GM18907 (cell line): ENCODE data around the gene AQP5.

Source experiments
- ATAC-seq: cut with Tn5 transposase; IDR thresholded peaks from one replicate; pipeline ENCODE4 v1.9.1; 2021; ENCODE audit warnings: mild to moderate bottlenecking, moderate library complexity; ENCODE audit not compliant: unreplicated experiment

Gene AQP5

DNA sequence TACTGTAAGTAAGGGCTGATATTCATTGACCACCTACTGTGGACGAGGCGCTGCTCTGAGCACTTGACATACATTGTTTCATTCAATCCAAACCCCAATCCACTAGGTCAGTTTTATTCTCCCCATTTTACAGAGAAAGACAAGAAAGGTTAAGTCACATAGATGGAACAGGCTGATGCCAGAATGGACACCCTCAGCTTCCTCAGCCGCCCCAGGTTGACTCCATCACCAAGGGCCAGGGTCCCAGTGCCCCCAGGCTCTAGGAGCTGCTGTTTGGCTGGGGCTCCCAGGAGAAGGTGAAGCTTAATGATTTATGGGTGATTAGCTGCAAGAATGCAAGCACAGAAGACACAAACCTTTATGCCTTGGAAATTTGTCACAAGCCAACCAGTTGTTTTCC lies 11.8 kb upstream of the AQP5 start:
- no peak for ATAC-seq

DNA sequence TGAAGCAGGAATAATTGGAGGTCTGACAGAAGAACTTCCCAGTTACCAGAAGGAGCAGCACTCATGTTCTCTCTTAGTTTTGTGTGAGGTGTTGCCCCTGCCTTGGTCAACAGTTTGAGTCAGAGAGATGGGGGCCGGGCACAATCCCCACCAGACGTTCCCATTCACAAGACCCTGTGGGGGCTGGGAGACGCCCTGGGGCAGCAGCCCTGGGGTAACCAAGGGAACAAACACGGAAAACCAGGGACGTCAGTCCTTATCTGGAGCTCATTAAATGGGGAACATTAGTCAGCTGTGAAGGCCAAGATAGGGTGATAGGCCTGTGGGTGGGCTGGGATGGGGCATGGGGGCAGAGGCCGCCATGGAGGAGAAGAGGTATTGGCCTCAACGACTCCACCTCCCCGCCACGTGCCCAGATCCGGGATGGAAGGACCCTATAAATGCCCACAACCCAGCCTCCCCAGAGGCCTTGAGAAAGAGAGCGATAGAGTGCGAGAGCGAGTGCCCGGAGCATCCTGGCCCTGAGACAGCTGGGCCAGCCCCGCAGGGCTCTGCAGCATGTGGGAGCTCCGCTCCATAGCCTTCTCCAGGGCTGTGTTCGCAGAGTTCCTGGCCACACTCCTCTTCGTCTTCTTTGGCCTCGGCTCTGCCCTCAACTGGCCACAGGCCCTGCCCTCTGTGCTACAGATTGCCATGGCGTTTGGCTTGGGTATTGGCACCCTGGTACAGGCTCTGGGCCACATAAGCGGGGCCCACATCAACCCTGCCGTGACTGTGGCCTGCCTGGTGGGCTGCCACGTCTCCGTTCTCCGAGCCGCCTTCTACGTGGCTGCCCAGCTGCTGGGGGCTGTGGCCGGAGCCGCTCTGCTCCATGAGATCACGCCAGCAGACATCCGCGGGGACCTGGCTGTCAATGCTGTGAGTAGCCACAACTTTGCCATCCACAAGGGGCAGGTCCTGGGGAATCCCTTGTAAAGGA lies 11.1 kb upstream of the AQP5 start, which contains the start of gene AQP2:
Gene AQP2, plus strand, starts transcription at position 465 of the 979 bp plus-strand sequence. Its CDS starts 94 bp downstream, at position 559.
- no peak for ATAC-seq

- no peak for ATAC-seq
Observed at GRCh38 chr12:49951411-49952240, 10.0 kb upstream of the AQP5 start.

- no peak for ATAC-seq
Observed at GRCh38 chr12:49952391-49953055, 9.1 kb upstream of the AQP5 start.

- no peak for ATAC-seq
Observed at GRCh38 chr12:49953151-49953550, 8.5 kb upstream of the AQP5 start.

DNA sequence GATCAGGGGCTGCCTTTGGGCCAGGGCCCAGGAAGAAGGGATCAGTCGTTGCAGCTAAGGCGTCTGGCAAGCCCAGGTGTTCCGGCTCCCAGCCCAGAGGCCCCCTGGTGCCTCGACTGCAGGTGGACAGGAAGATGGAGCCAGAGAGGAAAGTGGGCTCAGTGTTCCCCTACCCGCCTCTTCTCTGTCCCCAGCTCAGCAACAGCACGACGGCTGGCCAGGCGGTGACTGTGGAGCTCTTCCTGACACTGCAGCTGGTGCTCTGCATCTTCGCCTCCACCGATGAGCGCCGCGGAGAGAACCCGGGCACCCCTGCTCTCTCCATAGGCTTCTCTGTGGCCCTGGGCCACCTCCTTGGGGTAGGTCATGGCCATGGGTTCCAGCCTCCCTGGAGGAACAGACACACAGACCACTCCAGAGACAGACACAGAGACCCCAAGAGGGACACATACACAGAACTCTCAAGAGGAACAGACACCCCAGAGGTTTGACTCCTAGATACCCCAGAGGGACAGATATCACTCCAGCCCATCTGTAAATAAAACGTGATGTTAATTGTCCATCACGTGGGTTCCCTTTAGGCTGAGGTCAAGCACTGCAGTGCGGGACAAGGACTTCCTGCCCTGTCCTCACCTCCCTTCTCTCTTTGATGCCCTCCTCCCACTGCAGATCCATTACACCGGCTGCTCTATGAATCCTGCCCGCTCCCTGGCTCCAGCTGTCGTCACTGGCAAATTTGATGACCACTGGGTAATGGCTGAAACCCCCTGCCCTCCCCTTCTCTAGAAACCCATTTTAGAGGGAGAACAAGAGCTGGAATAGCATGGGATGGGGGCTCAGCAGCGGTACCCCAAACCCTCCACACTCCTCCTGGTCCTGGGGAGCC lies 7.5 kb upstream of the AQP5 start:
- ATAC-seq = no peak

DNA sequence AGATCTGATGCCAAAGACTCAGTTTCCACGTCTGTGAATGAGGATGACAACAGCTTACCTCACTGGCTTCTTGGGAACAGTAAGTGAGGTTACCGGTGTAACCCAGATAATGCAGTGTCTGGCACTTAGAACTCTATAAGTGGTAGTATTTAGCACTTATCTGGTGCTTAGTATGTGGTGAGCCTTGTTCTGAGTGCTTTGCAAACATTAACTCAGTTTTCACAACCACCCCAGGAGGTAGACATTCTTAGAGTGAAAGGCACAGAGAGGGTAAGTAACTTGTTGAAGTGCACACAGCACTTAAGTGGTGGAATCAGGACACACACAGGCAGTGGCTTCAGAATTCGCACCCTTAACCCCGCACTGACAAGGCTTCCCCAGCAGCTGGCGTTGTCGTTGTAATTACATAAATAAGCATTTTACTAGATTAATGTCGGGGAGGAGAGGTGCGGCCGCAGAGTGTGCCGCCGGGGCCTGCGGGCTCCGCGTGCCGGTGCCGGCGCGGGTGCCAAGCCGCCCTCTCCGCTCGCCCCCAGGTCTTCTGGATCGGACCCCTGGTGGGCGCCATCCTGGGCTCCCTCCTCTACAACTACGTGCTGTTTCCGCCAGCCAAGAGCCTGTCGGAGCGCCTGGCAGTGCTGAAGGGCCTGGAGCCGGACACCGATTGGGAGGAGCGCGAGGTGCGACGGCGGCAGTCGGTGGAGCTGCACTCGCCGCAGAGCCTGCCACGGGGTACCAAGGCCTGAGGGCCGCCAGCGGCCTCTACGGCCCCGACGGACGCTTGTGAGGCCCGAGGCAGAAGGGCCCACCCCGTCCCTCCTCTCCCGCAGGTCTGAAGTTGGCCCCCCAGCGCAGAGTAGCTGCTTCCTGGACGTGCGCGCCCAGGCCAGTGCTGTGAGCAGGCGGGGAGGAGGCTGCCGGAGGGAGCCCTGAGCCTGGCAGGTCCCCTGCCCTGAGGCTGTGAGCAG lies 6.5 kb upstream of the AQP5 start:
- ATAC-seq = no peak

- ATAC-seq = no peak
Observed at GRCh38 chr12:49955899-49956662, 5.6 kb upstream of the AQP5 start.

GRCh38 chr12:49956663-49957569 lies 4.8 kb upstream of the AQP5 start:
- ATAC-seq = no peak

DNA sequence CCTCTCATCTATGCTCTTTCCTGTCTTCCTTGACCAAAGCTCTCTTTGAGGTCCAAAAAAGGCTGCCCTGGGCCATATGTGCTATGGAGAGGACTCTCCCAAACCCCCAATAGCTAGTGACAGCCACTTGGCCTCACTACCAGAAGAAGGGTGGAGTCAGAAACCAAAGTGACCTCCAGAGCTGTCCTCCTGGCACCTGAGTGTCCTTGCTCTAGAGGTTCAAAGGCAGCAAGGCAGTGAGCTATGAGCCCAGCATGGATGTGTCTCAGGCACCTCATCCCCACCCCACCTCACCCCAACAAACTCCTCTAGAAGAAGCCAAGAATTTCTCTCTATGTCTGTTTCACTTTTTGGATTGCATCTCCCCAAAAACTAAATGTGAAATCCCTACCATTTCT lies 4.1 kb upstream of the AQP5 start:
- no peak for ATAC-seq

DNA sequence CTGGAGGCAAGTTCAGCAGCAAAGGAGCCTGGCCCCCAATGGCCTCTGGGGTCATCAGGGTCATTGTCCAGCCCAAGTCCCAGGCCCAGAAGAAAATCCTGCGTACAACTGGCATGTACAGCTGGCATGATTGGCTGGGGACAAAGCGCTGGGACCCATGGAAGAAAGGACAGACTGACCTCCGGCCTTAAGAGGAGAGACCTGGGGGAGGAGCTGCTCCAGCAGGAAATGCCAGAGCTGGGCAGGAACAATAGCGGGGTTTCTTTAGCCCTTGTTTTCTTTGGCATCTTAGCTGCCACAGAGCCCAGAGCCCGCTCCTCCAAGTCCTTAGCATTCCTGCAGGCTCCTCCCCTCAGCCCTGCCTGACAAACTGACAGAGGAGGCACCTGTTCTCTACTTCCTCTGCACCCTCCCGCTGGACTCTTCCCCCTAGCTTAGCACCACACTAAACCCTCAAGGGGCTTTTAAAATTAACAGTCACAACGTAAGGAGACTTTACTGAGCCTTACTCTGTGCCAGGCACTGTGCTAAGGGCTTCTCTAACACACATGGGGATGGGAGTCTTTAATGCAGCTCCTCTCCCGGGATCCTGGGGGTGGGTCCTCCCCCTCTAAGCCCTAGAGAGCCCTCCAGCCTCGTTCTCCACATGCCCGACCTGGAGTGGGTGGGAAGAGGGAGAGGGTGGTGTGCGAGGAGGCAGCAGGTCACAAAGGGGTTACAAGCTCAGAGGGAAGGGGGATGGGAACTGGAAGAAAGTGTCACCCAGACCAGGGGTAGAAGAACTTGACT lies 1.8 kb upstream of the AQP5 start:
- ATAC-seq = no peak

DNA sequence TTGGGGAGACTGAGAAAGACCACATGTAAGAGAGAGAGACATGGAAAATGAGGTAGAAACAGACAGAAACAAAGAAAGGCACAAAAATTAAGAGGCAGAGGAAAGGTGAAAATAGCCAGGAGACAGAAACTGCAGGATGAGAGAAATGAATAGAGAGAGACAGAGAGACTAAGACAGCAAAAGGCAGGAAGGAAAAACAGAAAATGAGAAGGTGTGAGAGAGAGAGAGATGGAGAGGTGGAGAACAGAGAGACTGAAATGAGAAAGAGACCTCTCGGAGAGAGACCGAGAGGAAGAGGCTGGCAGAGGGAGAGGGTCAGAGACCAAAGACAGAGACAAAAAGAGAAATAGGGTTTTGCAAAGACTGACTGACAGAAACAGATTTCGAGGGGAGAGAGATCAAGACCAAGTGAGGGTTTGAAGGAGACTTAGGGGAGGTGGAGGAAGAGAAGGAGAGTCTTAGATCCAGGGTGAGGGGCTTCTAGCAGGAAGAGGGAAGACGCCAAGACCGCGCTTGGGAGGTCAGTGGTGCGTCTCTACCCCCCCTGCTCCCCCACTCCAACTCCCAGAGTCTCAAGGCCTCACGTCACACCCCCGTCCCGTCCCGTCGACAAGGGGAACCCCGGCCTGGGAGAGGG lies 1.1 kb upstream of the AQP5 start:
- ATAC-seq = no peak

GRCh38 chr12:49961993-49962764 lies 507 bp downstream of the AQP5 start:
- no peak for ATAC-seq

DNA sequence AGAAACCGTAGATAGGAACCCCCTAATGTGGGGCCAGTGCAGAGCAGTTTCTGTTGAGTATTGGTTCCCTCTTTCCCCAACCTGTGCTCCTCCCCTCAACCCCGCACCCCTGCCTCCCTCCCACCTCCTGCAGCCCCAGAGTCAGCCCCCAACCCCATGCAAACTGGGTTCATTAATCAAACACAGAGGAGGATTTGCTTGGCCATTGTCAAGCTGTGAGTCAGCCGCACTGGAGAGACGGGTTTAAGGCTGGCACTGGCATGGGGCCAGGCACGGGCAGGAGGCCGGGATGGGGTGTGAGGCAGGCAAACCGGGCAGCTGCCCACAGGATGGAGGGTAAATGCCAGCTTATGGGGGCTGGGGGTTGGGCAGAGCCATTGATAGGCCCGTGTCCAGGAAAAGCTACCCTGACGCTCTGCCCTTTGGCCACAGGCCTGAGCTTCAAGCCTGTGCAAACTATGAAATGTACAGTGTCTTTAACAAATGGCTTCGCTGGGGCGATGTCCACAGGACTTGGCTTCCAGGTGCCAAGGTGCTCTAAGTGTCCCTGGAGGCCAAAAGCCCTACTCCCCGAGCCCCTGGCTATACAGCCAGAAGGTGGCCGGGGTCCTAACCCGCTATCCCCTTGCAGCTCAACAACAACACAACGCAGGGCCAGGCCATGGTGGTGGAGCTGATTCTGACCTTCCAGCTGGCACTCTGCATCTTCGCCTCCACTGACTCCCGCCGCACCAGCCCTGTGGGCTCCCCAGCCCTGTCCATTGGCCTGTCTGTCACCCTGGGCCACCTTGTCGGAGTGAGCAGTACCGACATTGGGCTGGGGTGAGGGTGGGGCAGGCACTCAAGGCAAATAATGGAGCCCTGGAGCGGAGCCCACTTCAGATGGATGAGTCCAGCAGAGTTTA lies 1.4 kb downstream of the AQP5 start:
- ATAC-seq = no peak
